H1 (cell line): Measurements from ENCODE around the gene ELMO1. TPM values are rescaled to one million over a fixed set of nuclear protein-coding genes. Genes with fewer than 3 reads are reported as not detected.

ENCODE experiments used
- CTCF ChIA-PET: fragments of 300-600 bp; sonication (Branson Sonifier 250); formaldehyde crosslinking; loops from one replicate; lab custom pipeline; 2021; ENCODE audit not compliant: partially characterized antibody; lab: Charles Lee
- POLR2A ChIA-PET: fragments of 300-600 bp; sonication (Branson Sonifier 250); formaldehyde crosslinking; loops from one replicate; lab custom pipeline; 2021; ENCODE audit warnings: inconsistent platforms; ENCODE audit not compliant: partially characterized antibody; lab: Charles Lee
- DNase-seq, 2 experiments: peaks; one replicate each; pipeline versions ENCODE4 v3.0.0 to v3.0.0-alpha.2; 2010 to 2022; ENCODE audit warnings: low spot score in 2 of 2, low read depth in 1 of 2, mixed read lengths in 1 of 2
- FAIRE-seq: peaks from 2 replicates; lab custom pipeline; 2011; peaks lifted over from hg19 to GRCh38; lab: Jason Lieb, UNC
- H2AFZ ChIP-seq: 2 replicates; pipeline ENCODE4 v1.8.1; 2012; ENCODE audit warnings: low read length, inconsistent platforms
- H2AK5ac ChIP-seq: 2 replicates; pipeline ENCODE4 v1.6.1; 2013; ENCODE audit warnings: low read depth, low read length
- H2BK120ac ChIP-seq: replicated peaks from 2 replicates; pipeline ENCODE3; 2013; ENCODE audit warnings: low read depth, low read length, inconsistent platforms
- H2BK12ac ChIP-seq: 2 replicates; pipeline ENCODE4 v1.6.1; 2013; ENCODE audit warnings: low read depth, low read length
- H2BK15ac ChIP-seq: 2 replicates; pipeline ENCODE4 v1.6.1; 2013; ENCODE audit warnings: low read length
- H2BK20ac ChIP-seq: 2 replicates; pipeline ENCODE4 v1.6.1; 2013; ENCODE audit warnings: low read length
- H2BK5ac ChIP-seq: 2 replicates; pipeline ENCODE4 v1.6.1; 2013; ENCODE audit warnings: low read depth, low read length
- H3K14ac ChIP-seq: 2 replicates; pipeline ENCODE4 v1.6.1; 2013; ENCODE audit warnings: inconsistent platforms; ENCODE audit not compliant: insufficient read length
- H3K18ac ChIP-seq: 2 replicates; pipeline ENCODE4 v1.6.1; 2013; ENCODE audit warnings: low read length; ENCODE audit errors: extremely low read depth
- H3K23ac ChIP-seq: 2 replicates; pipeline ENCODE4 v1.6.1; 2013; ENCODE audit warnings: inconsistent platforms; ENCODE audit not compliant: insufficient read length
- H3K23me2 ChIP-seq: 2 replicates; pipeline ENCODE4 v1.6.1; 2013; ENCODE audit warnings: low read depth, low read length
- H3K27ac ChIP-seq: 2 replicates; pipeline ENCODE4 v1.6.1; 2011; ENCODE audit warnings: low read depth, low read length, inconsistent platforms
- H3K27me3 ChIP-seq, 4 experiments: replicated peaks in 1 of 4; 1 replicate in 1 of 4; 2 replicates in 3 of 4; pipeline versions ENCODE4 v1.6.1 to v1.8.1; 2011 to 2013; ENCODE audit warnings: low read length in 3 of 4, mild to moderate bottlenecking in 3 of 4, inconsistent platforms in 2 of 4, mixed read lengths in 2 of 4, moderate library complexity in 1 of 4; ENCODE audit not compliant: control insufficient read depth in 3 of 4, insufficient read depth in 3 of 4; ENCODE audit errors: extremely low read depth in 1 of 4
- H3K36me3 ChIP-seq, 4 experiments: 2 replicates each; pipeline versions ENCODE4 v1.6.1 to v1.8.1; 2011 to 2013; ENCODE audit warnings: mild to moderate bottlenecking in 4 of 4, low read length in 3 of 4, moderate library complexity in 2 of 4, control low read depth in 1 of 4, inconsistent platforms in 1 of 4; ENCODE audit not compliant: insufficient read depth in 4 of 4, control insufficient read depth in 2 of 4
- H3K4ac ChIP-seq: replicated peaks from 2 replicates; pipeline ENCODE3; 2013; ENCODE audit warnings: low read length, low read depth, mixed read lengths, inconsistent platforms; ENCODE audit not compliant: insufficient read length
- H3K4me1 ChIP-seq, 4 experiments: replicated peaks in 1 of 4; 1 replicate in 1 of 4; 2 replicates in 3 of 4; pipeline versions ENCODE4 v1.6.1 to v1.8.1; 2011 to 2013; ENCODE audit warnings: low read length in 3 of 4, inconsistent platforms in 2 of 4, mixed read lengths in 1 of 4; ENCODE audit not compliant: insufficient read depth in 4 of 4, control insufficient read depth in 3 of 4
- H3K4me2 ChIP-seq, 2 experiments: 2 replicates each; pipeline versions ENCODE4 v1.6.1 to v1.8.1; 2011 to 2013; ENCODE audit warnings: low read depth in 2 of 2, low read length in 2 of 2, control low read depth in 1 of 2, inconsistent platforms in 1 of 2, mild to moderate bottlenecking in 1 of 2; ENCODE audit not compliant: insufficient read depth in 1 of 2
- H3K4me3 ChIP-seq, 4 experiments: fragments of 200-600, 300-600 bp in 1 of 4; sonication (generic), shearing (Covaris generic), sonication (Bioruptor Twin) in 1 of 4; 2 replicates each; pipeline versions ENCODE4 v1.5.1 to v1.8.1; 2011 to 2016; ENCODE audit warnings: low read length in 4 of 4, low read depth in 3 of 4, control low read depth in 2 of 4, inconsistent platforms in 2 of 4, mild to moderate bottlenecking in 2 of 4, mixed read lengths in 1 of 4, moderate library complexity in 1 of 4; ENCODE audit not compliant: insufficient read depth in 2 of 4; ENCODE audit errors: extremely low read depth in 1 of 4
- H3K56ac ChIP-seq: replicated peaks from 2 replicates; pipeline ENCODE3; 2013; ENCODE audit warnings: low read depth, mild to moderate bottlenecking, mixed read lengths, low read length, inconsistent platforms; ENCODE audit not compliant: insufficient read length
- H3K79me1 ChIP-seq: 2 replicates; pipeline ENCODE4 v1.6.1; 2013; ENCODE audit warnings: low read depth, low read length, control low read depth
- H3K79me2 ChIP-seq, 2 experiments: 2 replicates each; pipeline versions ENCODE4 v1.6.1 to v1.8.1; 2012 to 2013; ENCODE audit warnings: low read length in 2 of 2, mild to moderate bottlenecking in 2 of 2, inconsistent platforms in 1 of 2; ENCODE audit not compliant: insufficient read depth in 2 of 2, control insufficient read depth in 1 of 2
- H3K9ac ChIP-seq, 4 experiments: replicated peaks in 1 of 4; 1 replicate in 1 of 4; 2 replicates in 3 of 4; pipeline versions ENCODE4 v1.6.1 to v1.8.1; 2011 to 2013; ENCODE audit warnings: low read depth in 3 of 4, low read length in 3 of 4, control low read depth in 2 of 4, mild to moderate bottlenecking in 2 of 4, moderate library complexity in 2 of 4, inconsistent platforms in 1 of 4; ENCODE audit errors: extremely low read depth in 1 of 4
- H3K9me3 ChIP-seq, 2 experiments: 2 replicates each; pipeline versions ENCODE4 v1.6.1 to v1.8.1; 2012 to 2013; ENCODE audit warnings: mild to moderate bottlenecking in 2 of 2, moderate library complexity in 2 of 2, control low read depth in 1 of 2, inconsistent platforms in 1 of 2, low read depth in 1 of 2, low read length in 1 of 2, mixed read lengths in 1 of 2; ENCODE audit not compliant: insufficient read depth in 2 of 2
- H4K20me1 ChIP-seq, 2 experiments: replicated peaks in 1 of 2; 2 replicates each; pipeline versions ENCODE3 to v1.8.1; 2011 to 2013; ENCODE audit warnings: inconsistent platforms in 2 of 2, low read length in 2 of 2, mild to moderate bottlenecking in 1 of 2; ENCODE audit not compliant: insufficient read depth in 2 of 2, control insufficient read depth in 1 of 2
- H4K5ac ChIP-seq: 2 replicates; pipeline ENCODE4 v1.6.1; 2013; ENCODE audit warnings: low read length, low read depth, mixed read lengths, inconsistent platforms; ENCODE audit not compliant: insufficient read length
- H4K8ac ChIP-seq: 2 replicates; pipeline ENCODE4 v1.8.0; 2013; ENCODE audit warnings: mild to moderate bottlenecking, moderate library complexity, low read length, inconsistent platforms; ENCODE audit not compliant: insufficient read depth; ENCODE audit errors: extremely low read depth
- H4K91ac ChIP-seq: replicated peaks from 2 replicates; pipeline ENCODE3; 2013; ENCODE audit warnings: low read length, mixed read lengths, inconsistent platforms; ENCODE audit not compliant: insufficient read length
- BACH1 ChIP-seq: IDR thresholded peaks from 2 replicates; pipeline ENCODE4 v1.6.1; 2012; ENCODE audit warnings: low read length, improper control_type of control experiment
- CBX5 ChIP-seq: fragments of 300-800, 300-1000 bp; sonication (generic); IDR thresholded peaks from 2 replicates; pipeline ENCODE4 v1.7.1; 2016; ENCODE audit warnings: antibody characterized with exemption, low read length, low read depth
- EZH2 ChIP-seq: fragments of 200-600 bp; sonication (generic); IDR thresholded peaks from 2 replicates; pipeline ENCODE4 v1.7.1; 2012; ENCODE audit warnings: low read depth, mild to moderate bottlenecking, moderate library complexity, low read length, inconsistent platforms; ENCODE audit not compliant: severe bottlenecking
- GABPA ChIP-seq: IDR thresholded peaks from 2 replicates; pipeline ENCODE4 v1.6.1; 2011; ENCODE audit warnings: mild to moderate bottlenecking, low read length, moderate library complexity, borderline replicate concordance; ENCODE audit not compliant: insufficient read depth
- KDM4A ChIP-seq: IDR thresholded peaks from one replicate; pipeline ENCODE4 v1.7.1; 2012; ENCODE audit warnings: low read depth, mild to moderate bottlenecking, moderate library complexity, low read length, inconsistent platforms; ENCODE audit not compliant: severe bottlenecking
- MAFK ChIP-seq: IDR thresholded peaks from 2 replicates; pipeline ENCODE4 v1.6.1; 2012; ENCODE audit warnings: low read depth, mild to moderate bottlenecking, improper control_type of control experiment, low read length
- NANOG ChIP-seq: IDR thresholded peaks from 2 replicates; pipeline ENCODE4 v1.6.1; 2011; ENCODE audit warnings: low read length, low read depth, mild to moderate bottlenecking, inconsistent platforms; ENCODE audit not compliant: insufficient read depth, poor library complexity, severe bottlenecking
- POLR2A ChIP-seq, 2 experiments: IDR thresholded peaks; 1 replicate in 1 of 2; 2 replicates in 1 of 2; pipeline ENCODE4 v1.6.1; 2011; ENCODE audit warnings: low read depth in 2 of 2, low read length in 2 of 2, mild to moderate bottlenecking in 2 of 2; ENCODE audit errors: control extremely low read depth in 1 of 2
- RFX5 ChIP-seq: IDR thresholded peaks from 2 replicates; pipeline ENCODE4 v1.6.1; 2011; ENCODE audit warnings: low read depth, low read length, improper control_type of control experiment, borderline replicate concordance
- TBP ChIP-seq: IDR thresholded peaks from 2 replicates; pipeline ENCODE4 v1.6.1; 2011; ENCODE audit warnings: low read depth, low read length, improper control_type of control experiment
- ZNF274 ChIP-seq: IDR thresholded peaks from 2 replicates; pipeline ENCODE4 v1.7.0; 2012; ENCODE audit warnings: low read length, borderline replicate concordance; ENCODE audit errors: extremely low read depth
- WGBS, 2 experiments: shearing (Covaris generic) in 1 of 2; methylation state at CpG; one replicate each; pipeline versions ENCODE4 v1.1.6 to v1.1.7; 2013 to 2015; ENCODE audit warnings: low lambda C conversion rate in 2 of 2, mixed read lengths in 2 of 2, inconsistent platforms in 1 of 2, low coverage in 1 of 2, missing lambda C conversion rate in 1 of 2; ENCODE audit not compliant: insufficient replicate concordance in 2 of 2, insufficient coverage in 1 of 2, insufficient read length in 1 of 2; ENCODE audit errors: extremely low coverage in 1 of 2, missing lambda C conversion rate in 1 of 2; 5-methylcytosine and 5-hydroxymethylcytosine counted together
- polyA plus RNA-seq, 7 experiments: library from polyadenylated mRNA; depleted of rRNA in 3 of 7; stranded (reverse) in 5 of 7; unstranded in 2 of 7; fragments of >200 nt in 5 of 7; fragments of 200-250 nt in 2 of 7; gene quantifications; 1 replicate in 5 of 7; 2 replicates in 1 of 7; 4 replicates in 1 of 7; pipeline versions ENCODE4 v1.2.1 to v1.2.3, GENCODE V29; 2011 to 2013; ENCODE audit warnings: missing spikeins in 2 of 7, mixed read lengths in 2 of 7
- total RNA-seq: library from RNA; stranded (reverse); fragmentation: NEBNext Ultra II Directional; extraction: Animal tissue kit (Norgen Biotek cat#: 25700); gene quantifications from 2 replicates; pipeline ENCODE4 v1.2.1, GENCODE V29; 2021
- TF ChIP-seq, protein P1 (sequence below): IDR thresholded peaks from 2 replicates; pipeline ENCODE4 v1.6.1; 2012; ENCODE audit warnings: inconsistent platforms

ELMO1 gene
- total and polyA plus RNA-seq, 2 of the 8 experiments (the other 6 are each of a cell fraction or from before 2014, with no cell fraction given), result 18.4 to 21.0 TPM

DNA sequence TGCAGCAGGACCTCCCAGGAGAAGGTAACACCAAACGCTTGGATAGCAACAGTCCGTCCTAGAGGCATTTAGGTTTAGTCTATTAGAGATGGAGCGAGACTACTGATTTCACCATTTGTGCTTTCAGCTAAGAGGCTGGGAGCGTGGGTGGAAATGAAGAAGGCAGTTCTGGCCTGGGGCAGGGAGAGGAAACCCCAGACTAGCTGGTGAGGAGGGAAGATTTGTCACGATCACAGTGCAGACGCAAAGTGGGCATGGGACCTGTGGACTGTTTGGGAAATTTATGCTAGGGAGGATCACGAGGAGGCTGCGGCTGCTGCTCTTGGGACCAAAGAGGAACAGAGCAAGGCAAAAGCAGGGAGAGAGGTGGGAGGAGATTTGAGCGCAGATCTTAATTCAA is 594.0 kb downstream of the ELMO1 start:
- no peak overlapping the region for H3K4me3 ChIP-seq
- no peaks in the 10 kb centered on the region for H4K20me1 ChIP-seq
- no peak overlapping the region for H4K8ac ChIP-seq
- H4K91ac ChIP-seq, result no peak overlapping the region
- no peak overlapping the region for H3K27ac ChIP-seq
- no peak overlapping the region for H3K4ac ChIP-seq
- CTCF ChIA-PET, result interaction anchor here (1.3 to 1.8 kb wide), 3 partner anchors 10 to 20 kb away, joined by 3 to 4 read pairs (median 4); no protein-coding TSS in a partner anchor
- no peaks in the 10 kb centered on the region for H3K23me2 ChIP-seq
- H2AK5ac ChIP-seq, result no peak overlapping the region
- H3K79me1 ChIP-seq, result no peaks in the 10 kb centered on the region
- H3K56ac ChIP-seq, result no peak overlapping the region
- no peaks in the 10 kb centered on the region for H3K4me1 ChIP-seq
- no peak overlapping the region for H2BK120ac ChIP-seq
- H3K23ac ChIP-seq, result no peak overlapping the region
- POLR2A ChIA-PET, result interaction anchor here (0.7 kb wide), 1 partner anchor 10 kb away, joined by 3 read pairs; no protein-coding TSS in a partner anchor
- no peak overlapping the region for H2BK5ac ChIP-seq
- H3K9me3 ChIP-seq, result no peaks in the 10 kb centered on the region
- no peak overlapping the region for H3K9ac ChIP-seq
- FAIRE-seq, result no peak
- no peak overlapping the region for H3K4me2 ChIP-seq
- no peak overlapping the region for H2AFZ ChIP-seq
- no peak overlapping the region for H2BK12ac ChIP-seq
- no peaks in the 10 kb centered on the region for H3K79me2 ChIP-seq
- H4K5ac ChIP-seq, result no peak overlapping the region
- DNase-seq, result no peak
- no peak overlapping the region for H3K14ac ChIP-seq
- H3K27me3 ChIP-seq, result no peaks in the 10 kb centered on the region
- no peak overlapping the region for H2BK15ac ChIP-seq
- H2BK20ac ChIP-seq, result no peak overlapping the region
- H3K36me3 ChIP-seq, result no peaks in the 10 kb centered on the region; a peak in 1 of 8 replicates
- no peak overlapping the region for H3K18ac ChIP-seq
- 90% methylated on average over 9 of the region's 9 CpGs; no CpG with 5 or more reads in 1 of the 2 experiments for WGBS, 2 experiments
- TF ChIP-seq TBP (no peak), BACH1 (no peak), EZH2 (no peak), GABPA (no peak), RFX5 (no peak), CBX5 (no peak), KDM4A (no peak), NANOG (no peak), POLR2A (IDR thresholded peaks at IDR 0.05; ENCODE audit: control extremely low read depth in 1 of 2, low read depth in 2 of 2, low read length in 2 of 2) (no peak), MAFK (no peak), ZNF274 (no peak)
- TF ChIP-seq, protein P1, sequence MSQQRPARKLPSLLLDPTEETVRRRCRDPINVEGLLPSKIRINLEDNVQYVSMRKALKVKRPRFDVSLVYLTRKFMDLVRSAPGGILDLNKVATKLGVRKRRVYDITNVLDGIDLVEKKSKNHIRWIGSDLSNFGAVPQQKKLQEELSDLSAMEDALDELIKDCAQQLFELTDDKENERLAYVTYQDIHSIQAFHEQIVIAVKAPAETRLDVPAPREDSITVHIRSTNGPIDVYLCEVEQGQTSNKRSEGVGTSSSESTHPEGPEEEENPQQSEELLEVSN, result no peak
